IMR-90 (cell line): ENCODE measurements around the gene MPRIP.

Experiments
- BHLHE40 ChIP-seq: fragments of 150-350 bp; IDR thresholded peaks from 2 replicates; pipeline ENCODE4 v1.6.1; 2016; ENCODE audit warnings: mild to moderate bottlenecking, low read depth, low read length
- CEBPB ChIP-seq: IDR thresholded peaks from 2 replicates; pipeline ENCODE4 v1.6.1; 2012; ENCODE audit warnings: low read depth, low read length, improper control_type of control experiment
- CHD1 ChIP-seq: IDR thresholded peaks from 2 replicates; pipeline ENCODE4 v1.6.1; 2012; ENCODE audit warnings: low read depth, low read length, improper control_type of control experiment
- MAFK ChIP-seq: IDR thresholded peaks from 2 replicates; pipeline ENCODE4 v1.6.1; 2012; ENCODE audit warnings: low read depth, low read length, improper control_type of control experiment
- MAZ ChIP-seq: IDR thresholded peaks from 2 replicates; pipeline ENCODE4 v1.6.1; 2012; ENCODE audit warnings: low read depth, mild to moderate bottlenecking, low read length, improper control_type of control experiment, moderate library complexity, borderline replicate concordance
- NFE2L2 ChIP-seq: fragments of 150-350 bp; IDR thresholded peaks from 2 replicates; pipeline ENCODE4 v1.6.1; 2016; ENCODE audit warnings: low read depth, mild to moderate bottlenecking, low read length
- POLR2A ChIP-seq: IDR thresholded peaks from 2 replicates; pipeline ENCODE4 v1.6.1; 2012; ENCODE audit warnings: mild to moderate bottlenecking, low read depth, low read length
- RAD21 ChIP-seq: IDR thresholded peaks from 2 replicates; pipeline ENCODE4 v1.6.1; 2012; ENCODE audit warnings: low read length, improper control_type of control experiment
- RCOR1 ChIP-seq: IDR thresholded peaks from 2 replicates; pipeline ENCODE4 v1.6.1; 2012; ENCODE audit warnings: mild to moderate bottlenecking, low read length, improper control_type of control experiment; ENCODE audit not compliant: insufficient replicate concordance
- RFX5 ChIP-seq: IDR thresholded peaks from 2 replicates; pipeline ENCODE4 v1.8.0; 2012; ENCODE audit warnings: low read depth, mild to moderate bottlenecking, low read length, moderate library complexity
- SMC3 ChIP-seq: fragments of 150-350 bp; IDR thresholded peaks from 2 replicates; pipeline ENCODE4 v1.6.1; 2016; ENCODE audit warnings: low read depth, mild to moderate bottlenecking, antibody characterized with exemption, low read length, moderate library complexity
- TF ChIP-seq, protein P1 (sequence below): conservative IDR thresholded peaks from 2 replicates; pipeline ENCODE4 v1.5.1; 2012; ENCODE audit warnings: mild to moderate bottlenecking, low read depth, low read length, improper control_type of control experiment
- TF ChIP-seq, protein P2 (sequence below): fragments of 150-350 bp; IDR thresholded peaks from 2 replicates; pipeline ENCODE4 v1.6.1; 2017; ENCODE audit warnings: mild to moderate bottlenecking, antibody characterized with exemption, low read length, low read depth
- TF ChIP-seq, protein P3 (sequence below): fragments of 150-350 bp; IDR thresholded peaks from 2 replicates; pipeline ENCODE4 v1.6.1; 2016; ENCODE audit warnings: low read depth, mild to moderate bottlenecking, low read length, moderate library complexity, borderline replicate concordance

DNA sequence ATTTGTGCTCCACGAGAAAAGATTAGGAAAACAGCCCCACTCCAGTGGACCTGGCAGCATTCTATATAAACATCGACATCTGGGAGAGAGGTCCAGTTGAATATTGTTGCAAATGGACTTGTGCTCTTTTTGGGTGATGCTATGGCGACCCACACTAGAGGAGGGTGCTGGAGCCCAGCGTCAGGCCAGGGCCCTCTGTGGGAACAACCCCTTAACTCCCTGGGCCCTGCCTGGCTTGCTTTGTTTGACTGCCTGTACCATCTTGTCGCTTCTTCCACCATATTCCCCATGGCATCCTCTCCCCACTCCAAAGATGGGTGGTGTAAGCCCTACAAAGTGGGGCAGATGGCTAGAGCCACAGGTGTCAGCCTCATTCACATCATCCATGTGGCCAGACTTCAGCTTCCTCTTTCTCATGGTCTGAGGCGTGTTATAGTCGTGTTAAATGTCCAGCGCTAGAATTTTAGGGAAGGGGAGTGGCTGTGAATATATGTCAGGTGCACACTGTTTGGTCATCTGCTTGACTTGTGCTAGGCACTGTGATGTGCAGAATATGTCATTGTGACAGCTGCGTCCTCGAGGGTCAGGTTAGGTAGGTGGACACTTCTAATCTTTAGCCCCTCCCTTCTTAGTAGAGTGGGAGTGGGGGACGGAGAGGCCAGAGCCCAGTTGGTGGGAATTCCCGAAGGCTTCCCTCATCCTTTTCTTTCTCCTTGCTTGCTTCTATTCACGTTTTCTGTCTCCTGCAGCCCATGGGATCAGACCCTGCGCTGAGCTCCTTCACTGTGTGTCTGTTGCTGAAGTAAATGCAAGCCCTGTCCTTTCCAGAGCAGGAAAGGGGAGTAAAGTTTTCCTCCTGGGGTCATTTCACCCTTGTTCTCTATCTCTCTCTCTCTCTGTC, 49.8 kb downstream of the MPRIP start:
- TF ChIP-seq SMC3 (no peak), POLR2A (no peak), BHLHE40 (no peak), RAD21 (no peak), MAZ (no peak), CHD1 (no peak), RCOR1 (no peak), CEBPB (no peak), RFX5 (no peak), MAFK (no peak), NFE2L2 (no peak)
- TF ChIP-seq, protein P1, sequence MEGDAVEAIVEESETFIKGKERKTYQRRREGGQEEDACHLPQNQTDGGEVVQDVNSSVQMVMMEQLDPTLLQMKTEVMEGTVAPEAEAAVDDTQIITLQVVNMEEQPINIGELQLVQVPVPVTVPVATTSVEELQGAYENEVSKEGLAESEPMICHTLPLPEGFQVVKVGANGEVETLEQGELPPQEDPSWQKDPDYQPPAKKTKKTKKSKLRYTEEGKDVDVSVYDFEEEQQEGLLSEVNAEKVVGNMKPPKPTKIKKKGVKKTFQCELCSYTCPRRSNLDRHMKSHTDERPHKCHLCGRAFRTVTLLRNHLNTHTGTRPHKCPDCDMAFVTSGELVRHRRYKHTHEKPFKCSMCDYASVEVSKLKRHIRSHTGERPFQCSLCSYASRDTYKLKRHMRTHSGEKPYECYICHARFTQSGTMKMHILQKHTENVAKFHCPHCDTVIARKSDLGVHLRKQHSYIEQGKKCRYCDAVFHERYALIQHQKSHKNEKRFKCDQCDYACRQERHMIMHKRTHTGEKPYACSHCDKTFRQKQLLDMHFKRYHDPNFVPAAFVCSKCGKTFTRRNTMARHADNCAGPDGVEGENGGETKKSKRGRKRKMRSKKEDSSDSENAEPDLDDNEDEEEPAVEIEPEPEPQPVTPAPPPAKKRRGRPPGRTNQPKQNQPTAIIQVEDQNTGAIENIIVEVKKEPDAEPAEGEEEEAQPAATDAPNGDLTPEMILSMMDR: no peak
- TF ChIP-seq, protein P2, sequence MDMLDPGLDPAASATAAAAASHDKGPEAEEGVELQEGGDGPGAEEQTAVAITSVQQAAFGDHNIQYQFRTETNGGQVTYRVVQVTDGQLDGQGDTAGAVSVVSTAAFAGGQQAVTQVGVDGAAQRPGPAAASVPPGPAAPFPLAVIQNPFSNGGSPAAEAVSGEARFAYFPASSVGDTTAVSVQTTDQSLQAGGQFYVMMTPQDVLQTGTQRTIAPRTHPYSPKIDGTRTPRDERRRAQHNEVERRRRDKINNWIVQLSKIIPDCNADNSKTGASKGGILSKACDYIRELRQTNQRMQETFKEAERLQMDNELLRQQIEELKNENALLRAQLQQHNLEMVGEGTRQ: no peak
- TF ChIP-seq, protein P3, sequence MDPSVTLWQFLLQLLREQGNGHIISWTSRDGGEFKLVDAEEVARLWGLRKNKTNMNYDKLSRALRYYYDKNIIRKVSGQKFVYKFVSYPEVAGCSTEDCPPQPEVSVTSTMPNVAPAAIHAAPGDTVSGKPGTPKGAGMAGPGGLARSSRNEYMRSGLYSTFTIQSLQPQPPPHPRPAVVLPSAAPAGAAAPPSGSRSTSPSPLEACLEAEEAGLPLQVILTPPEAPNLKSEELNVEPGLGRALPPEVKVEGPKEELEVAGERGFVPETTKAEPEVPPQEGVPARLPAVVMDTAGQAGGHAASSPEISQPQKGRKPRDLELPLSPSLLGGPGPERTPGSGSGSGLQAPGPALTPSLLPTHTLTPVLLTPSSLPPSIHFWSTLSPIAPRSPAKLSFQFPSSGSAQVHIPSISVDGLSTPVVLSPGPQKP: no peak
